Calu3 (cell line): Measurements from ENCODE around the gene CHN2. TPM values are rescaled to one million over a fixed set of nuclear protein-coding genes. Genes with fewer than 3 reads are reported as not detected.

Source experiments
- BruUV-seq: library from RNA; stranded (reverse); fragments of 400-500 nt; replicated peaks from 2 replicates; lab custom pipeline; 2021; lab: Mats Ljungman, UMichigan
- CTCF ChIA-PET: fragments of 300-600 bp; sonication (Branson Sonifier 250); formaldehyde crosslinking; loops from one replicate; lab custom pipeline; 2022; ENCODE audit warnings: antibody characterized with exemption; lab: Charles Lee
- DNase-seq: peaks from one replicate; pipeline ENCODE4 v3.0.0; 2022
- H3K27ac Mint-ChIP-seq: one replicate; pipeline ENCODE4 v1.8.0; 2022; ENCODE audit warnings: mixed read lengths; ENCODE audit not compliant: unreplicated experiment
- H3K27me3 Mint-ChIP-seq: one replicate; pipeline ENCODE4 v1.8.0; 2022; ENCODE audit warnings: mixed read lengths; ENCODE audit not compliant: unreplicated experiment
- H3K36me3 Mint-ChIP-seq: one replicate; pipeline ENCODE4 v1.8.0; 2022; ENCODE audit warnings: mild to moderate bottlenecking, moderate library complexity, mixed read lengths; ENCODE audit not compliant: insufficient read depth, unreplicated experiment
- H3K4me1 Mint-ChIP-seq: one replicate; pipeline ENCODE4 v1.8.0; 2022; ENCODE audit warnings: mild to moderate bottlenecking, low read depth, mixed read lengths; ENCODE audit not compliant: unreplicated experiment
- H3K4me3 Mint-ChIP-seq: one replicate; pipeline ENCODE4 v1.8.0; 2022; ENCODE audit warnings: mild to moderate bottlenecking, low read depth, moderate library complexity, mixed read lengths; ENCODE audit not compliant: unreplicated experiment
- H3K9me3 Mint-ChIP-seq: one replicate; pipeline ENCODE4 v1.8.0; 2022; ENCODE audit warnings: low read depth, mixed read lengths; ENCODE audit not compliant: unreplicated experiment
- CTCF ChIP-seq: fragments of 200-600 bp; IDR thresholded peaks from one replicate; pipeline ENCODE4 v1.8.0; 2022; ENCODE audit warnings: antibody characterized with exemption; ENCODE audit not compliant: unreplicated experiment
- intact Hi-C: fragments of 100-400 bp; cut with micrococcal nuclease; formaldehyde crosslinking; loops from one replicate; pipeline ENCODE4 v1.10.0; 2022; ENCODE audit not compliant: unreplicated experiment
- total RNA-seq: library from RNA; stranded (reverse); gene quantifications from 2 replicates; pipeline ENCODE4 v1.2.3, GENCODE V29; 2022

The CHN2 gene
- total RNA-seq, 1 experiment from 2014 or later: 12.4 TPM

- H3K9me3 Mint-ChIP-seq: peaks cover 4% of the 10 kb centered on the region
- intact Hi-C loops: no loop called here
- no TSS peak for BruUV-seq
- no peak overlapping the region for H3K4me3 Mint-ChIP-seq
- H3K27ac Mint-ChIP-seq: no peak overlapping the region
- peaks cover 28% of the 10 kb centered on the region for H3K27me3 Mint-ChIP-seq
- CTCF ChIA-PET: no interaction called here
- DNase-seq: no peak
- no peak for TF ChIP-seq CTCF
- no peaks in the 10 kb centered on the region for H3K36me3 Mint-ChIP-seq
- no peaks in the 10 kb centered on the region for H3K4me1 Mint-ChIP-seq
Measured at GRCh38 chr7:29161231-29161630, 33.3 kb upstream of the CHN2 start.

GRCh38 chr7:29162577-29162976 lies 32.0 kb upstream of the CHN2 start:
- intact Hi-C loops: no loop called here
- Mint-ChIP-seq H3K4me1 (no peaks in the 10 kb centered on the region), H3K27me3 (peaks cover 22% of the 10 kb centered on the region), H3K4me3 (no peak overlapping the region), H3K9me3 (peaks cover 6% of the 10 kb centered on the region), H3K27ac (no peak overlapping the region), H3K36me3 (no peaks in the 10 kb centered on the region)
- BruUV-seq: no TSS peak
- no peak for TF ChIP-seq CTCF
- no peak for DNase-seq
- CTCF ChIA-PET: no interaction called here

DNA sequence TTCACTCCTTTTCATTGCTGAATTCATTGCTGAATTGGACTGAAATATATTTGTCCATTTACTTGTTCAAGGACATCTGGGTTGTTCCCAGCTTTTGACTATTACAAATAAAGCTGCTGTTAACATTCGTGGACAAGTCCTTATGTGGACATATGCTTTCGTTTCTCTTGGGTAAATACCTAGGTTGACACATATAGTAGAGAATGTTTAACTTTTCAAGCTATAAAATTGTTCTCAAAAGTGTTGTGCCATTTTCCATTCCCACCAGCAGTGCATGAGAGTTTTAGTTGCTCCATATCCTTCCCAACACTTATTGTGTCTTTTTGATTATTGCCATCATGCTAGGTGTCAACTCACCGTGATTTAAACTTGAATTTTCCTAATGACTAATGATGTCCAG lies 30.7 kb upstream of the CHN2 start:
- no peaks in the 10 kb centered on the region for H3K36me3 Mint-ChIP-seq
- H3K4me3 Mint-ChIP-seq: no peak overlapping the region
- H3K4me1 Mint-ChIP-seq: no peaks in the 10 kb centered on the region
- TF ChIP-seq CTCF: no peak
- no TSS peak for BruUV-seq
- H3K27ac Mint-ChIP-seq: no peak overlapping the region
- CTCF ChIA-PET: interaction anchor here (0.6 kb wide), 1 partner anchor 73 kb away, joined by 6 read pairs; no protein-coding TSS in a partner anchor
- peaks cover 6% of the 10 kb centered on the region for H3K9me3 Mint-ChIP-seq
- intact Hi-C loops: no loop called here
- no peak for DNase-seq
- peaks cover 12% of the 10 kb centered on the region for H3K27me3 Mint-ChIP-seq

DNA sequence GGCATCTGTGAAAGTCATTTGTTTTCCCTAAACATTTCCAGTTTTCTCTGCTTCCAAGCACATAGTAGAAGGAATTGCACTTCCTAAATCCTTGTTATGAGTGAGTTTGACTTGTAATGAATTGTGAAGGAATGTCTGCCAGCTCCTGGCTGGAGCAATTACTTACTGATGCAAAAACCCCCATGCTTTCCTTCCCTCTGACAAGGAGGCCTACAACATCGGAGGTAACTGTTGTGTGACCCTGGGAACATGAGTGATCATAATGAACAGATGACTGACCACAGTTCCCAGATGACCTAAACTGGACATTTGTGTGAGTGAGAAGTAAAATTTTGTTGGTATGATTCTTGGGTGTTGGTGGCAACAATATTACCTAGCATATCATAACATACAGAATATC lies 26.9 kb upstream of the CHN2 start:
- CTCF ChIA-PET: interaction anchor here (1.0 kb wide), 1 partner anchor 10 kb away, joined by 3 read pairs; no protein-coding TSS in a partner anchor
- Mint-ChIP-seq H3K27me3 (no peaks in the 10 kb centered on the region), H3K27ac (no peak overlapping the region), H3K9me3 (peaks cover 6% of the 10 kb centered on the region), H3K4me1 (no peaks in the 10 kb centered on the region), H3K36me3 (no peaks in the 10 kb centered on the region), H3K4me3 (no peak overlapping the region)
- DNase-seq: no peak
- no peak for TF ChIP-seq CTCF
- no TSS peak for BruUV-seq
- intact Hi-C loops: no loop called here
